ENCODE results near the gene AGPS.
A peak's percentile ranks its signal among the peaks of the same experiment; 100 is the strongest.

Gene AGPS

DNA sequence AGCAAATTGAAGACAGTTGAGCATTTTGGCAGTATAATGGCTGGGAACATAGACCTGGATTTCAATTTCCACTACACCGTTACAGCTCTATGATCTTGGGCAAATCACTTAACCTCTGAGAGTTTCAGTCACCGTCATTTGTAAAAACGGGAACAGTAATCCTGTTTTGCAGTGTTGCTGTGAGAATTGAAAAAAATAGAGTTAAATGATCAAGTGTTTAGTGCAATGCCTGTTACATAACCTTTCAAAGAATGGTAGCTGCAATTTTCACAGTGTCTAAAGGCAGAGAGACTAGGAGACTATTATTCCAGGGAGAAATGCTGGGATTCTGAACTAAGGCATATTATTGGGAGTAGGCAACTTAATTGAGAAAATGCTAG is 2.0 kb downstream of the AGPS start:
- no peak for TF ChIP-seq JUND (IDR thresholded peaks at IDR 0.05; ENCODE audit: low read depth)
- no peak for DNase-seq (ENCODE audit: low read depth in 1 of 2, low spot score in 1 of 2)
- in situ Hi-C loops (cut with HindIII; ENCODE audit: low pct_unique_long_range_greater_than_20kb, low sequenced_read_pairs), result no loop called here

DNA sequence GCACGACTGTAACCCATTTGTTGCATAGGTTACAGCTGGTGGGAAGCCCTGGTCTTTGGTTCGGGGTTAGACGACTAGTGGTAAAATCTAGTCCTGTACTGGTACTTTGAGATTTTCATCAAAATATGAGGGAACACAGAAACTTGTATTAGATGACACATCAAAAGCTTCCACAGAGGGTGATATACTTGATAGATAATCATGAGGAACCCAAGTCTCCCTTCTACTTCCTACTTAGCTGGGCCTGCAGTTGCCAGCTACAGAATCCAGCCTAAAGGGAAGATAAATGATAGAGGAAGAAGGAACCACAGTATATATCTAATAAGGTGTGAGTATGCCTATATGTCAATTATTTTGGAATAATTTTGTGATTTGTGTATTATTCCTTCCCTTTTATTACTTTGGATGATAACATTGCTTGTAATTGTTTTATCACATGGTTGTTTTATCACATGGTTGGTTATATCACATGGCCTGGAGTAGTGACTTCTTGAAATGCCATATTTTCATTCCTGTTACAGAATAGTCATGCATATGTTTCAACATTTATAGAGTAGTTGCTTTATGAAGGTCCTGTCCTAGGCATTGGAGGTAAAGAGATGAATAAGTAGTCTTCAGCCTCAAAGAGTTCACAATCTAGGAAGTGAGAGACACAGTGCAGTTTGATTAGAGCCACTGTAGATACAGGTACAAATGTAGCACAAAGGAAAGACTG is 2.9 kb downstream of the AGPS start:
- DNase-seq (ENCODE audit: low read depth in 1 of 2, low spot score in 1 of 2), result no peak
- in situ Hi-C loops (cut with HindIII; ENCODE audit: low pct_unique_long_range_greater_than_20kb, low sequenced_read_pairs), result no loop called here
- no peak for TF ChIP-seq JUND (IDR thresholded peaks at IDR 0.05; ENCODE audit: low read depth)

GRCh38 chr2:177396703-177397460 is 4.3 kb downstream of the AGPS start:
- DNase-seq (ENCODE audit: low read depth in 1 of 2, low spot score in 1 of 2), result peak in 1 of 2 experiments; percentile 23
- in situ Hi-C loops (cut with HindIII; ENCODE audit: low pct_unique_long_range_greater_than_20kb, low sequenced_read_pairs), result no loop called here
- TF ChIP-seq JUND (IDR thresholded peaks at IDR 0.05; ENCODE audit: low read depth), result no peak

- DNase-seq (ENCODE audit: low read depth in 1 of 2, low spot score in 1 of 2), result no peak
- in situ Hi-C loops (cut with HindIII; ENCODE audit: low pct_unique_long_range_greater_than_20kb, low sequenced_read_pairs), result no loop called here
- TF ChIP-seq JUND (IDR thresholded peaks at IDR 0.05; ENCODE audit: low read depth), result no peak
Observed at GRCh38 chr2:177397481-177398289, 5.1 kb downstream of the AGPS start.

DNA sequence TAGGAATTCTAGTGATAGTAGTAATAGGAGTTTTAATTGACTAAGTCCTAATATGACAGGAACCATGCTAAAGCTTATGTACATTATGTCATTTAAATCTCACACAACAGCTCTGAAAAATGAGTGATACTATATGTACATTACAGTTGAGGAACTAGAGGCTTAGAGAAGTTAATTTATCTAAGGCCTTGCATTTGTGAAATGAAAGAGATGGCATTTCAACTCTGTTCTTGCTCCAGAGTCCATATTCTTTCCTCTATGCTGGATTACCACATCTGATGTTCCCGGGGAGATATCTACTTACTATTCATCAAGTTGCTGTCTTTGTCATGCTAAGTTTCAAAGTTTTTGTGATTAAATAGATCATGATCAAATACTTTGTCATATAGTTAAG is 5.7 kb downstream of the AGPS start:
- no peak for TF ChIP-seq JUND (IDR thresholded peaks at IDR 0.05; ENCODE audit: low read depth)
- DNase-seq (ENCODE audit: low read depth in 1 of 2, low spot score in 1 of 2), result no peak
- in situ Hi-C loops (cut with HindIII; ENCODE audit: low pct_unique_long_range_greater_than_20kb, low sequenced_read_pairs), result no loop called here

GRCh38 chr2:177398791-177399190 is 6.2 kb downstream of the AGPS start:
- TF ChIP-seq JUND (IDR thresholded peaks at IDR 0.05; ENCODE audit: low read depth), result no peak
- DNase-seq (ENCODE audit: low read depth in 1 of 2, low spot score in 1 of 2), result no peak

DNA sequence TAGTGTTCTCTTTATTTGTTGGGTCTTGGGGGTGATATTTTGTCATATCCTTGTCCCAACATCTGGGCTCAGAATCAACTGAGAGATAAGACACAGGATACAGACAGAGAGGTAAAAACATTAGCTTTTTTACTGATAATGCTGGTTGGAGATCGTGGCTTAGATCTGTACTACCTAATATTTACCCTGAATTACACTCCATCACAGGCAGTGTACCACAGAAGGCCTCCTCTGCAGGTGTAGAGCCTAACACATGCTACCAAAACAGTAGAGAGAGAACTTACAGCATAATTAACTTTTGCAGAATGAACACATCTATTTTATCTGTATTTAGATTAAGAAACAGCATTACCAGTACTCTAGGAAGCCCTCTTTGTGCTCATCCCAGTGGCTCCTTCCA is 6.8 kb downstream of the AGPS start:
- TF ChIP-seq JUND (IDR thresholded peaks at IDR 0.05; ENCODE audit: low read depth), result no peak
- no peak for DNase-seq (ENCODE audit: low read depth in 1 of 2, low spot score in 1 of 2)
- in situ Hi-C loops (cut with HindIII; ENCODE audit: low pct_unique_long_range_greater_than_20kb, low sequenced_read_pairs), result no loop called here

More at GRCh38 chr2:177398791-177399190, 6.2 kb downstream of the AGPS start:
- in situ Hi-C loops (cut with HindIII; ENCODE audit: low pct_unique_long_range_greater_than_20kb, low sequenced_read_pairs), result no loop called here

- no peak for DNase-seq (ENCODE audit: low read depth in 1 of 2, low spot score in 1 of 2)
- no peak for TF ChIP-seq JUND (IDR thresholded peaks at IDR 0.05; ENCODE audit: low read depth)
- in situ Hi-C loops (cut with HindIII; ENCODE audit: low pct_unique_long_range_greater_than_20kb, low sequenced_read_pairs), result no loop called here
Observed at GRCh38 chr2:177400337-177400923, 7.9 kb downstream of the AGPS start.

DNA sequence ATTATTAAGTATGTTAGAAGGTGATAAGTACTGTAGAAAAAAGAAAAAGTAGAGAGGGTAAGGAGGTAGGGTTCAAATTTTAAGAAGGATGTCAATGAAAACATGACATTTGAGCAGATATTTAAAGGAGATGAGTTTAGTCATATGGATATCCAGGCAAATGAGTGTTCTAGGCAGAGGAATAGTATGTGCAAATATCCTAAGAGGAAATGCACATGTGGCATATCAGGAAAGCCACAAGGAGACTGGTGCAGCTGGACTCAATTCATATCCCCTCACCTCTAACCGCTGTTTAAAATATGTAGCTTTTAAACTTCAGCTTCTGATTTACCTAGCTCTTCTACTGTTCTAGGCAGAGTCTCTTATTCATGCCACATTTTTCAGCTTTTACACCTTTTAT is 9.5 kb downstream of the AGPS start:
- in situ Hi-C loops (cut with HindIII; ENCODE audit: low pct_unique_long_range_greater_than_20kb, low sequenced_read_pairs), result no loop called here
- no peak for TF ChIP-seq JUND (IDR thresholded peaks at IDR 0.05; ENCODE audit: low read depth)
- DNase-seq (ENCODE audit: low read depth in 1 of 2, low spot score in 1 of 2), result no peak

GRCh38 chr2:177403838-177404237 is 11.3 kb downstream of the AGPS start:
- no peak for TF ChIP-seq JUND (IDR thresholded peaks at IDR 0.05; ENCODE audit: low read depth)
- DNase-seq (ENCODE audit: low read depth in 1 of 2, low spot score in 1 of 2), result no peak
- in situ Hi-C loops (cut with HindIII; ENCODE audit: low pct_unique_long_range_greater_than_20kb, low sequenced_read_pairs), result no loop called here

DNA sequence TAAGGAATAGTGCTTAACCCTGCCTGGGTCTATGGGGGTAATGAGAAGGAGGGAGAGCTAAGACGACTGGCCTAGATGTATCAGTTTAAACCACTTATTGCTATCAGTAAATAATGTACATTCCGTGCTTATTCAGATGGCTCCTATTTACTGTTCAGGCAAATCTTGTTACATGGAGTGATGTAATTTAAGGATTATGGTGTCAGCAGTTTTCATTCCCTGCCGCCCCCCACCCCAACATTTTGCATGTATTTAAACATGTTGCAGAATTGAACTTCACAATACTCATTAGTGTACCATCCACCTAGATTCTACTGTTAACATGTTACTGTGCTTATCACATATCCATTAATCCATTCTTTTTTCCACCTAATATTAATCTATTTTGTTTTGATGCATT is 11.7 kb downstream of the AGPS start:
- in situ Hi-C loops (cut with HindIII; ENCODE audit: low pct_unique_long_range_greater_than_20kb, low sequenced_read_pairs), result no loop called here
- no peak for DNase-seq (ENCODE audit: low read depth in 1 of 2, low spot score in 1 of 2)
- TF ChIP-seq JUND (IDR thresholded peaks at IDR 0.05; ENCODE audit: low read depth), result no peak

DNA sequence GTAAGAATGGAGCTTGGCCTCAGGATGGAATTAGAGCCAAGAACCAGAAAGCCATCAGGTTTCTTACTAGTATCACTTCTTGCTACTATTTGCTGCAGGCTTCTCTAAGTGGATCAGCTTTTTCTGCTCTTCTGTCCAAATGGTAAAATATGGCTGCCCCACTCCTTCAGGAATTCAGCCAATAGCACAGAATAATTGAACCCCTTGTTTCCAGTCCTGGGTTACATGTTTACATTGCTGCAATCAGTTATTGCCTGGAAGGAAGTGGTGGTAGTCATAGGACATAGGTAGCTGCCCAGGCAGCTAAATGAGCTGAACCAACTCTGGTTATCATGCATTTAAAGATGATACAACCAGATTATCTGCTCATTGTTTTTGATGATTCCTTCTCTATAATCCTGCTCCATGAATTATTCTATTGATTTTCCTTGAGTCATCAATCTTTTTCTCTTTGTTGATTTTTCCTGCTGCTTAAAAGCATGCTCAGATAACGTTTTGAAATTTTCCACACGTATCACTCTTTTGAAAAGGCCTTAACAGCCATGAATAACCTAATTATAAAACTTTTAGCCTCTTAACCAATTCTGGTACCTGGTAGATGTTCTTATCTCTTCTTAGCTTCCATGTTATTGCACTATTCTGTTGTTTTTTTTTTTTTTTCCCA is 12.6 kb downstream of the AGPS start:
- TF ChIP-seq JUND (IDR thresholded peaks at IDR 0.05; ENCODE audit: low read depth), result no peak
- in situ Hi-C loops (cut with HindIII; ENCODE audit: low pct_unique_long_range_greater_than_20kb, low sequenced_read_pairs), result no loop called here
- no peak for DNase-seq (ENCODE audit: low read depth in 1 of 2, low spot score in 1 of 2)

All from T47D (cell line).